Parathyroid adenoma (tissue), 2 donors: Measurements from ENCODE around the gene NSMF.

Experiments used
- H2AFZ ChIP-seq: fragments of 300-600 bp; sonication (generic); one replicate; pipeline ENCODE4 v1.7.0; 2017; ENCODE audit warnings: antibody characterized with exemption, mild to moderate bottlenecking
- H3K27ac ChIP-seq: fragments of 300-600 bp; sonication (generic); one replicate; pipeline ENCODE4 v1.7.0; 2017
- H3K27me3 ChIP-seq: fragments of 300-600 bp; sonication (generic); one replicate; pipeline ENCODE4 v1.7.0; 2017; ENCODE audit warnings: low read length; ENCODE audit not compliant: control insufficient read depth, insufficient read depth
- H3K36me3 ChIP-seq: fragments of 300-600 bp; sonication (generic); one replicate; pipeline ENCODE4 v1.7.0; 2017; ENCODE audit warnings: low read length; ENCODE audit not compliant: control insufficient read depth, insufficient read depth
- H3K4me1 ChIP-seq: fragments of 300-600 bp; sonication (generic); one replicate; pipeline ENCODE4 v1.7.0; 2017; ENCODE audit warnings: control low read depth
- H3K4me2 ChIP-seq: fragments of 300-600 bp; sonication (generic); one replicate; pipeline ENCODE4 v1.7.0; 2017; ENCODE audit warnings: low read length
- H3K4me3 ChIP-seq: fragments of 300-600 bp; sonication (generic); one replicate; pipeline ENCODE4 v1.7.0; 2017; ENCODE audit warnings: low read depth, low read length
- H3K79me2 ChIP-seq: fragments of 300-600 bp; sonication (generic); one replicate; pipeline ENCODE4 v1.7.0; 2017; ENCODE audit warnings: control low read depth
- H3K9ac ChIP-seq: fragments of 300-600 bp; sonication (generic); one replicate; pipeline ENCODE4 v1.7.0; 2017; ENCODE audit warnings: mild to moderate bottlenecking
- H3K9me3 ChIP-seq: fragments of 300-600 bp; sonication (generic); one replicate; pipeline ENCODE4 v1.7.0; 2017; ENCODE audit warnings: low read length; ENCODE audit not compliant: control insufficient read depth
- TF ChIP-seq, protein P1 (sequence below): fragments of 300-600 bp; sonication (generic); IDR thresholded peaks from one replicate; pipeline ENCODE4 v1.7.0; 2017; ENCODE audit warnings: antibody characterized with exemption, mild to moderate bottlenecking
- donor health status: primary hyperparathyroidism.

NSMF gene

DNA sequence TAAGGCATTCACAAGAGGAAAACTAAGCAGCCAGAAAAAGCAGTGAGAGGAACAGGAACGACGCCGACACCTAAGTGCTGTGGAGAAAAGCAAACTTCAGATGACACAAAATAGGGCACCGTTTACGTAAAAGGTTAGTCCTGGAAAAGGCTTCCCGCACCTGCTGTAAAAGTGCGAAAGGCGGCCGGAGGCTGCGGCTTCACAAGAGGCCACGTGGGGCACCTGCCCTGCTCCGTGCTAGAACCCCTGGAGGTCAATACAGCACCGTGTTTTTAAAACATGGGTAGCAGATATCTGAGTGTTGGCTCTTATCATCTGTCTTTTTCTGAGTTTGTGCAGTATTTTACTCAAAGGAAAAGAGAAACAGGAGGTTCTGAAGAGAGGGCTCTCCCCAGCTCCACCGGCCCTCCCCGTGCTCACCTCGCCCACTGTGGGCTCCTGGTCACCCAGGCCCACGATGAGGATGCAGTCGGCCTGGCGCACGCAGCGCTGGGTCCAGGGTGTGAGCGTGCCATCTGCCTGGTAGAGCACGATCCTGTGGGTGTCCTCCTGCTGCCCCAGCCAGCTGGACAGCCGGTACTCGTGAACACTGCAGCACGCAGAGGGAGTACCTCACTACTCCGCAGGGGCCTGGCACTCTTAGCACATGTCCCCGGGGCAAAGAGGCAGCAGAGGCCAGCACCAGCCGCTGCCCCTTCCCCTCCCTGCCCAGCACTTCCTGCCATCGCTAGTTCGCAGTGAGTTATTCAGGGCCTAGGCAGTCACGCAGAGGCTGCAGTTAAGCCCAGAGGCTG lies 21.0 kb upstream of the NSMF start:
- Histone ChIP-seq H3K4me2 (no peak overlapping the region), H3K79me2 (no peaks in the 10 kb centered on the region), H3K27ac (no peak overlapping the region), H3K4me1 (no peaks in the 10 kb centered on the region), H3K36me3 (no peaks in the 10 kb centered on the region), H3K9me3 (no peaks in the 10 kb centered on the region), H3K9ac (no peak overlapping the region), H2AFZ (no peak overlapping the region), H3K4me3 (no peak overlapping the region), H3K27me3 (no peaks in the 10 kb centered on the region)
- TF ChIP-seq, protein P1, sequence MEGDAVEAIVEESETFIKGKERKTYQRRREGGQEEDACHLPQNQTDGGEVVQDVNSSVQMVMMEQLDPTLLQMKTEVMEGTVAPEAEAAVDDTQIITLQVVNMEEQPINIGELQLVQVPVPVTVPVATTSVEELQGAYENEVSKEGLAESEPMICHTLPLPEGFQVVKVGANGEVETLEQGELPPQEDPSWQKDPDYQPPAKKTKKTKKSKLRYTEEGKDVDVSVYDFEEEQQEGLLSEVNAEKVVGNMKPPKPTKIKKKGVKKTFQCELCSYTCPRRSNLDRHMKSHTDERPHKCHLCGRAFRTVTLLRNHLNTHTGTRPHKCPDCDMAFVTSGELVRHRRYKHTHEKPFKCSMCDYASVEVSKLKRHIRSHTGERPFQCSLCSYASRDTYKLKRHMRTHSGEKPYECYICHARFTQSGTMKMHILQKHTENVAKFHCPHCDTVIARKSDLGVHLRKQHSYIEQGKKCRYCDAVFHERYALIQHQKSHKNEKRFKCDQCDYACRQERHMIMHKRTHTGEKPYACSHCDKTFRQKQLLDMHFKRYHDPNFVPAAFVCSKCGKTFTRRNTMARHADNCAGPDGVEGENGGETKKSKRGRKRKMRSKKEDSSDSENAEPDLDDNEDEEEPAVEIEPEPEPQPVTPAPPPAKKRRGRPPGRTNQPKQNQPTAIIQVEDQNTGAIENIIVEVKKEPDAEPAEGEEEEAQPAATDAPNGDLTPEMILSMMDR: no peak

DNA sequence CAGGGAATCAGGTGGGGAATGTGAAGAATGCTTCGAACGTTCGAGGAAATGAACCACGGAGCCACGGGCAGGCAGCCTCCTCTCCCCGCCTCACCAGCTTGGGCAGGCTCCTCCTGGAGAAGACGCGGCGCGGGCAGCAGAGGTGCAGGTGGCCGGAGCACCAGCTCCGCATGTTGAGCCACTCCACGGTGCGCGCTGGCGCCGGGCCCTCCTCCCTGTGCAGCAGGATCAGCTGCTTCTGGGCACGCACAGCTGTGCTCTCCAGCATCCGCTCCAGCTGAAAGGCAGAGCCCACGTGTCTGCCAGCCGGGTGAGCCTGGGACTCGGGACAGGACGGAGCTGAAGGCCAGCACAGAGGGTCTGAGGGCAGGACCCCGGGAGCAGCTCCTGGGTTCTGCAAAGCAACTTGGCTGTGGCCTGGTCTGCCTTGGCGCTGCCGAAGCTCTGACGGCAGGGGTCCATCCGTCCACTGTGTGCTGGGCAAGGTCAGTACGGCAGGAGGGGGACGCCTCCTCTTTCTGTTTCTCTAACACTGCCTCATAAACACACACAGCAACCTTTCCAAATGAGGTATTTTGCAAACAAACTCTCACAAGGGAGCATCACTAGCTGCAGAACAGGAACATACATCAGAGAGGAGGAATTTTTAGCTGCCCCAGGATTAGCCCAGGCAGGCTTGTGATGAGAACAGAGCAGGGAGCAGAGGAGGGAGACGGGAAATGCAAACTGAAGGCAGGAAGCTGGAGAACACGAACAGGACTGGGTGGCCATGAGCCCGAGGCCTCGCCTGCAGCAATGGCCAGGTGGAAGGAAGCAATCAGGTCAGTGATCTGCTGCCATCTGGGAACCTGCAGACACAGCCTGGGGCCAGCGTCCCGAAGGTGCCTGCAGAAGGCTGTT lies 20.1 kb upstream of the NSMF start:
- H3K27me3 ChIP-seq: no peaks in the 10 kb centered on the region
- no peak overlapping the region for H3K9ac ChIP-seq
- no peak overlapping the region for H2AFZ ChIP-seq
- no peak overlapping the region for H3K4me3 ChIP-seq
- H3K27ac ChIP-seq: no peak overlapping the region
- TF ChIP-seq, protein P1: no peak
- H3K9me3 ChIP-seq: no peaks in the 10 kb centered on the region
- H3K4me2 ChIP-seq: no peak overlapping the region
- no peaks in the 10 kb centered on the region for H3K79me2 ChIP-seq
- no peaks in the 10 kb centered on the region for H3K36me3 ChIP-seq
- no peaks in the 10 kb centered on the region for H3K4me1 ChIP-seq

GRCh38 chr9:137478613-137478961 lies 19.5 kb upstream of the NSMF start:
- H3K4me3 ChIP-seq: no peak overlapping the region
- TF ChIP-seq, protein P1: no peak
- H3K4me1 ChIP-seq: no peaks in the 10 kb centered on the region
- no peak overlapping the region for H3K4me2 ChIP-seq
- H2AFZ ChIP-seq: no peak overlapping the region
- H3K27ac ChIP-seq: no peak overlapping the region
- H3K79me2 ChIP-seq: no peaks in the 10 kb centered on the region
- H3K9ac ChIP-seq: no peak overlapping the region
- H3K36me3 ChIP-seq: no peaks in the 10 kb centered on the region
- H3K9me3 ChIP-seq: no peaks in the 10 kb centered on the region
- H3K27me3 ChIP-seq: no peaks in the 10 kb centered on the region

- no peak overlapping the region for H3K9ac ChIP-seq
- TF ChIP-seq, protein P1: no peak
- no peak overlapping the region for H3K4me2 ChIP-seq
- no peaks in the 10 kb centered on the region for H3K9me3 ChIP-seq
- no peaks in the 10 kb centered on the region for H3K36me3 ChIP-seq
- no peaks in the 10 kb centered on the region for H3K79me2 ChIP-seq
- H3K27me3 ChIP-seq: no peaks in the 10 kb centered on the region
- no peak overlapping the region for H3K27ac ChIP-seq
- no peak overlapping the region for H3K4me3 ChIP-seq
- no peak overlapping the region for H2AFZ ChIP-seq
- no peaks in the 10 kb centered on the region for H3K4me1 ChIP-seq
Measured at GRCh38 chr9:137477778-137478612, 18.9 kb upstream of the NSMF start.
